ENCODE data around the gene LGR6. TPM values are rescaled to one million over a fixed set of nuclear protein-coding genes. Genes with fewer than 3 reads are reported as not detected.

Gene LGR6
- total and polyA plus RNA-seq, 7 experiments from 2014 or later = 0.16 to 5.8 (median 0.33) TPM; not detected in 1

DNA sequence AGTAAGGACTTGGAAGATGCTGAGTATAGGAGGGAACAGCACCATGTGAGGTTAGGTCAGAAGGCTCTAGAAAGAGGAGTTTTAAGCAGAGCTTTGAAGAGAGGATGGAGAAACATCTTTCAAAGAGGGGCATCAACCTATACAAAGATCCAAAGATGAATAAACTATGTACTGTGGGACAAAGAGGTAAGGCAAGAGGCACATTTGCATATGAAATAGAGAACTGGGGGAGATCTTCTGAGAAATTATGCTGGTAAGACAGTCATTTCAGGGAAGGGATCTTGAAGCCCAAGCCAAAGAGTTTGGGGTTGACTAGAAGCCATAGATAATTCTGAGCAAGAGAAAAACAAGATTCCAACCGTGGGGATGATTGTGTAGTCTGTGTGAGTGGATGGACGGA lies 70.0 kb downstream of the LGR6 start:
- DNase-seq (no peak), ATAC-seq (no peak)
- Histone ChIP-seq H3K36me3 (ENCODE audit: control insufficient read depth in 2 of 3, insufficient read depth in 3 of 3, low read length in 3 of 3) (no peaks in the 10 kb centered on the region), H3K4me1 (ENCODE audit: control insufficient read depth in 2 of 2, insufficient read depth in 2 of 2, low read length in 2 of 2) (no peaks in the 10 kb centered on the region), H3K9me3 (ENCODE audit: control insufficient read depth in 2 of 3, low read length in 3 of 3) (no peaks in the 10 kb centered on the region), H3K27ac (ENCODE audit: low read depth, low read length) (no peak overlapping the region), H3K4me3 (ENCODE audit: low read length) (no peak overlapping the region), H3K27me3 (ENCODE audit: control insufficient read depth in 2 of 2, insufficient read depth in 2 of 2, low read length in 2 of 2) (no peaks in the 10 kb centered on the region)
- POLR2A ChIA-PET = no interaction called here
- H3K36me3 Mint-ChIP-seq = peaks cover 0 to 10% (median 3%) of the 10 kb centered on the region in 5 donors
- CTCF ChIA-PET = interaction anchor here (1.0 kb wide), 1 partner anchor 11 kb away, joined by 3 read pairs; no protein-coding TSS in a partner anchor
- H3K4me3 Mint-ChIP-seq = no peak overlapping the region
- peaks cover 0 to 7% (median 3%) of the 10 kb centered on the region in 11 donors for H3K9me3 Mint-ChIP-seq
- no peak overlapping the region for H3K27ac Mint-ChIP-seq
- intact Hi-C loops (cut with micrococcal nuclease) = no loop called here
- H3K4me1 Mint-ChIP-seq = peaks cover 0 to 1% (median 0%) of the 10 kb centered on the region in 7 donors
- H3K27me3 Mint-ChIP-seq = peaks cover 29 to 61% (median 48%) of the 10 kb centered on the region in 5 donors

DNA sequence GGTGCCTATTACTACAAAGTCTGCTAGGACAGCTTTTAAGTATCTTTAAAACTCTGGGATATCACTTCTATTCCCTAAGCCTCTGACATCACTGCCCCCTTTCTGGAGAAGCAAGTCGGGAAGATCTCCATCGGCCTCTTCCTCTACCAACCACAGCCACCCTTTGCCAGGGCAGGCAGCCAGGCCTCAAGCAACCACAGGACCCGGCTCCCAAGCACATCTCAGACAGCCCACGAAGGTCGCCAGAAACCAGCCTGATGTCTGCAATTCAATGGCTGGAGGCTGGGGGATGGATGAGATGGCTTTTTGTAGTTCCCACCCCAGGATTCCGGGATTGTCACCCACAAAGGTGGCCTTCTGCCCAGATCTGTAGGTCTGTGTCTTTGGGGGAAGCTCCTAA lies 70.7 kb downstream of the LGR6 start:
- Mint-ChIP-seq H3K4me3 (no peak overlapping the region), H3K27ac (no peak overlapping the region), H3K9me3 (peaks cover 0 to 7% (median 3%) of the 10 kb centered on the region in 11 donors), H3K4me1 (peaks cover 0 to 1% (median 0%) of the 10 kb centered on the region in 7 donors), H3K36me3 (peaks cover 0 to 10% (median 3%) of the 10 kb centered on the region in 5 donors), H3K27me3 (peaks cover 29 to 62% (median 48%) of the 10 kb centered on the region in 5 donors)
- CTCF ChIA-PET = interaction anchor here (0.6 kb wide), 1 partner anchor 81 kb away, joined by 3 read pairs; no protein-coding TSS in a partner anchor
- Histone ChIP-seq H3K27ac (ENCODE audit: low read depth, low read length) (no peak overlapping the region), H3K36me3 (ENCODE audit: control insufficient read depth in 2 of 3, insufficient read depth in 3 of 3, low read length in 3 of 3) (no peaks in the 10 kb centered on the region), H3K4me3 (ENCODE audit: low read length) (no peak overlapping the region), H3K9me3 (ENCODE audit: control insufficient read depth in 2 of 3, low read length in 3 of 3) (no peaks in the 10 kb centered on the region), H3K27me3 (ENCODE audit: control insufficient read depth in 2 of 2, insufficient read depth in 2 of 2, low read length in 2 of 2) (no peaks in the 10 kb centered on the region), H3K4me1 (ENCODE audit: control insufficient read depth in 2 of 2, insufficient read depth in 2 of 2, low read length in 2 of 2) (no peaks in the 10 kb centered on the region)
- POLR2A ChIA-PET = no interaction called here
- no peak for DNase-seq
- ATAC-seq = no peak
- intact Hi-C loops (cut with micrococcal nuclease) = no loop called here

DNA sequence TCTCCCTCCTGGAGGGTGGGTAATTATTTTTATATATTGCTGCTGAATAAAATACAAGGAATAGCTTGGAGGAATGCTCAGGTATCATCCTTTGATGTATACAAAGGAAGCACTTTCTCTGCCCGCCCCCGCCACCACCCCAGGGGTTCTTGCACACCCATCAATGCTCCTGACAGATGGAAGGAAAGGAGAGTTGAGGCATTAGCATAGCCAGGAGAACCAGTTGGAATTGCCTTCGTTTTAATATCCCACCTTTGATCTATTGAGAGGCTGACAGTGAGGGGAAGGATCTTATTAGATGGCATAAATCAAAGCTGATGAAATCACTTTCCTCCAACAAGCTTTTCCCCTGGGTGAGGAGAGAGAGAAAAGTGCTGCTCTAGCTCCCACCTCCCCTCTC lies 71.1 kb downstream of the LGR6 start:
- Mint-ChIP-seq H3K27me3 (peaks cover 29 to 61% (median 45%) of the 10 kb centered on the region in 5 donors), H3K27ac (no peak overlapping the region), H3K4me1 (peaks cover 0 to 1% (median 0%) of the 10 kb centered on the region in 7 donors), H3K4me3 (no peak overlapping the region), H3K9me3 (peaks cover 0 to 7% (median 3%) of the 10 kb centered on the region in 11 donors), H3K36me3 (peaks cover 0 to 10% (median 3%) of the 10 kb centered on the region in 5 donors)
- ChIA-PET POLR2A (no interaction called here), CTCF (interaction anchor here (0.6 kb wide), 1 partner anchor 80 kb away, joined by 3 read pairs; no protein-coding TSS in a partner anchor)
- Histone ChIP-seq H3K4me3 (ENCODE audit: low read length) (no peak overlapping the region), H3K9me3 (ENCODE audit: control insufficient read depth in 2 of 3, low read length in 3 of 3) (no peaks in the 10 kb centered on the region), H3K36me3 (ENCODE audit: control insufficient read depth in 2 of 3, insufficient read depth in 3 of 3, low read length in 3 of 3) (no peaks in the 10 kb centered on the region), H3K27me3 (ENCODE audit: control insufficient read depth in 2 of 2, insufficient read depth in 2 of 2, low read length in 2 of 2) (no peaks in the 10 kb centered on the region), H3K4me1 (ENCODE audit: control insufficient read depth in 2 of 2, insufficient read depth in 2 of 2, low read length in 2 of 2) (no peaks in the 10 kb centered on the region), H3K27ac (ENCODE audit: low read depth, low read length) (no peak overlapping the region)
- intact Hi-C loops (cut with micrococcal nuclease) = no loop called here
- DNase-seq (no peak), ATAC-seq (no peak)

GRCh38 chr1:202266061-202266765 lies 72.6 kb downstream of the LGR6 start:
- Mint-ChIP-seq H3K36me3 (peaks cover 0 to 10% (median 3%) of the 10 kb centered on the region in 5 donors), H3K27ac (no peak overlapping the region), H3K4me3 (no peak overlapping the region), H3K9me3 (peaks cover 0 to 6% (median 3%) of the 10 kb centered on the region in 11 donors), H3K4me1 (peaks cover 0 to 1% (median 0%) of the 10 kb centered on the region in 7 donors), H3K27me3 (peaks cover 29 to 60% (median 43%) of the 10 kb centered on the region in 5 donors)
- H3K9me3 ChIP-seq (ENCODE audit: control insufficient read depth in 2 of 3, low read length in 3 of 3) = no peaks in the 10 kb centered on the region
- no peaks in the 10 kb centered on the region for H3K4me1 ChIP-seq (ENCODE audit: control insufficient read depth in 2 of 2, insufficient read depth in 2 of 2, low read length in 2 of 2)
- no peak overlapping the region for H3K27ac ChIP-seq (ENCODE audit: low read depth, low read length)
- ChIA-PET POLR2A (no interaction called here), CTCF (no interaction called here)
- ATAC-seq = no peak
- intact Hi-C loops (cut with micrococcal nuclease) = no loop called here
- H3K4me3 ChIP-seq (ENCODE audit: low read length) = no peak overlapping the region
- H3K27me3 ChIP-seq (ENCODE audit: control insufficient read depth in 2 of 2, insufficient read depth in 2 of 2, low read length in 2 of 2) = no peaks in the 10 kb centered on the region
- no peaks in the 10 kb centered on the region for H3K36me3 ChIP-seq (ENCODE audit: control insufficient read depth in 2 of 3, insufficient read depth in 3 of 3, low read length in 3 of 3)
- no peak for DNase-seq

DNA sequence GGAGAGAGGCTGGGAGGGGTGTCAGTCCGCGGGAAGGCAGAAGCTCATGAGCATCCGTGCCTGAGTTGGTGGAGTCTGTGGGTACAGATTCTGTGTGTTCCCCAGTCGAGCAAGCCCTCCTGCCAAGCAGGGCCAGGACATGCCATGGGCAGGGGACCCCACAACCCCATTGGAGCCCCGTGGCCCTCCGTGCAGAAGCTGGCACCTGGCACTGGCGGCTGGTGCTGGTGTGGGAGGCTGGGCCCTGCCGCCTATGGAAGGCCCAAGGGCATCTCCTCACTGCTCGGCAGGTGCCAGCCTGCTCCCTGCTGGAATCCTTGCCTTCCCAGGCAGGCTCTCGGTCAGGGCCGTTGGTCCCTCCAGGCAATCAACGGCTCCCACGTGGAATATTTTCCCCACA lies 74.4 kb downstream of the LGR6 start:
- H3K27me3 ChIP-seq (ENCODE audit: control insufficient read depth in 2 of 2, insufficient read depth in 2 of 2, low read length in 2 of 2) = no peaks in the 10 kb centered on the region
- no peaks in the 10 kb centered on the region for H3K36me3 ChIP-seq (ENCODE audit: control insufficient read depth in 2 of 3, insufficient read depth in 3 of 3, low read length in 3 of 3)
- Mint-ChIP-seq H3K9me3 (no peaks in the 10 kb centered on the region), H3K4me1 (peaks cover 0 to 3% (median 0%) of the 10 kb centered on the region in 7 donors), H3K36me3 (peaks cover 0 to 6% (median 0%) of the 10 kb centered on the region in 5 donors), H3K4me3 (no peak overlapping the region), H3K27me3 (peaks cover 25 to 53% (median 38%) of the 10 kb centered on the region in 5 donors), H3K27ac (no peak overlapping the region)
- no peaks in the 10 kb centered on the region for H3K4me1 ChIP-seq (ENCODE audit: control insufficient read depth in 2 of 2, insufficient read depth in 2 of 2, low read length in 2 of 2)
- H3K4me3 ChIP-seq (ENCODE audit: low read length) = no peak overlapping the region
- ChIA-PET POLR2A (no interaction called here), CTCF (interaction anchor here (1.0 to 1.4 kb wide), 2 partner anchors 10 to 13 kb away, joined by 3 to 4 read pairs; no protein-coding TSS in a partner anchor)
- H3K9me3 ChIP-seq (ENCODE audit: control insufficient read depth in 2 of 3, low read length in 3 of 3) = no peaks in the 10 kb centered on the region
- DNase-seq (no peak), ATAC-seq (no peak)
- intact Hi-C loops (cut with micrococcal nuclease) = no loop called here
- no peak overlapping the region for H3K27ac ChIP-seq (ENCODE audit: low read depth, low read length)

DNA sequence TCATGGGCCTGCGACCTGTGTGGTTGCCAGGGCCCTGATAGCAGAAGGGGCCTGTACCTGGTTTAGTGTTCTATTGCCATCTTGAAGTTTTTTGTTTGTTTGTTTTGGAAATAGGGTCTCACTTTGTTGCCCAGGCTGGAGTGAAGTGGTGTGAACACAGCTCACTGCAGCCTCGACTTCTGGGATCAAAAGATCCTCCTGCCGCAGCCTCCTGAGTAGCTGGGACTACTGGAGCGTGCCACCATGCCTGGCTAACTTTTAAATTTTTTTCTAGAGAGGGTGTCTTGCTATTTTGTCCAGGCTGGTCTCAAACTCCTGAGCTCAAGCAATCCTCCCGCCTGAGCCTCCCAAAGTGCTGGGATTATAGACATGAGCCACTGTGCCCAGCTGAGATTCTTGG lies 75.2 kb downstream of the LGR6 start:
- H3K4me3 ChIP-seq (ENCODE audit: low read length) = no peak overlapping the region
- H3K4me1 ChIP-seq (ENCODE audit: control insufficient read depth in 2 of 2, insufficient read depth in 2 of 2, low read length in 2 of 2) = no peaks in the 10 kb centered on the region
- no peak for DNase-seq
- Mint-ChIP-seq H3K4me3 (no peak overlapping the region), H3K27ac (no peak overlapping the region), H3K9me3 (no peaks in the 10 kb centered on the region), H3K36me3 (peaks cover 0 to 6% (median 0%) of the 10 kb centered on the region in 5 donors), H3K27me3 (peaks cover 19 to 46% (median 32%) of the 10 kb centered on the region in 5 donors), H3K4me1 (peaks cover 0 to 2% (median 0%) of the 10 kb centered on the region in 7 donors)
- no peaks in the 10 kb centered on the region for H3K36me3 ChIP-seq (ENCODE audit: control insufficient read depth in 2 of 3, insufficient read depth in 3 of 3, low read length in 3 of 3)
- ChIA-PET CTCF (interaction anchor here (0.7 to 0.8 kb wide), 2 partner anchors 48 to 647 kb away, joined by 3 to 4 read pairs; no protein-coding TSS in a partner anchor), POLR2A (no interaction called here)
- ATAC-seq = no peak
- no peaks in the 10 kb centered on the region for H3K9me3 ChIP-seq (ENCODE audit: control insufficient read depth in 2 of 3, low read length in 3 of 3)
- no peak overlapping the region for H3K27ac ChIP-seq (ENCODE audit: low read depth, low read length)
- intact Hi-C loops (cut with micrococcal nuclease) = no loop called here
- H3K27me3 ChIP-seq (ENCODE audit: control insufficient read depth in 2 of 2, insufficient read depth in 2 of 2, low read length in 2 of 2) = no peaks in the 10 kb centered on the region
